AG04449 (cell line): ENCODE measurements around the gene CEACAM4.
"Not testable (repeated sequence)": the region's sequence is repeated elsewhere in the genome, so short reads cannot be mapped to it uniquely, and the experiment has no call there.

Source experiments
- CTCF ChIA-PET: fragments of 350-600 bp; formaldehyde crosslinking; extraction: SDS; loops from one replicate; lab custom pipeline; 2021; ENCODE audit warnings: antibody characterized with exemption; lab: Yijun Ruan, JAX
- POLR2A ChIA-PET: fragments of 400-600, 350-600 bp; formaldehyde crosslinking; extraction: SDS; loops from one replicate; lab custom pipeline; 2020; ENCODE audit warnings: antibody characterized with exemption, inconsistent platforms; lab: Yijun Ruan, JAX
- DNase-seq: peaks from one replicate; pipeline ENCODE4 v3.0.0-alpha.2; 2010; ENCODE audit warnings: low read depth, low spot score
- H3K4me3 ChIP-seq: 2 replicates; pipeline ENCODE4 v1.5.1; 2011; ENCODE audit warnings: low read depth, mild to moderate bottlenecking, control low read depth, low read length
- TF ChIP-seq, protein P1 (sequence below): IDR thresholded peaks from one replicate; pipeline ENCODE4 v1.5.1; 2011; ENCODE audit warnings: mild to moderate bottlenecking, moderate library complexity, low read length, control low read depth, inconsistent platforms; ENCODE audit not compliant: insufficient read depth; ENCODE audit errors: missing control alignments

CEACAM4 gene

DNA sequence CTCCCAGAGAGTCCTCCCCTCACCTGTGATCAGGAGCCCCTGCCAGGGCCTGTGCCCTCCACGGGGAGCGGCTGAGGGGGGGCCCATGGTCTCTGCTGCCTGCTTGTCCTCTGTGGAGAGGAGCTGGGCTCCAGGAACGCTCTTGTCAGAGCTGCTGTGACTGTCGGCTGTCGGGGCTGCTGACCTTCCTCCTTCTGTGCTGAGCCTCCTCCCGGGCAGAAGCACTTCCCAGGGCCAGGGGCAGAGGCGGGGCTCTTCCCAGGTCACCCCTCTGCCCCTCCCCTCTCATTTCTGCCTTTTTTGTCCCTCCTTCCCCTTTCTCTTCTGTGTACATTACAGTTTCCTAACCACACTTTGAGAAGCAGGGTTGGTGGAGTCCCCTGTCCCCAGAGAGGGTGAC is at the start of gene CEACAM4:
Gene CEACAM4, minus strand, starts transcription at position 198 of the 400 bp plus-strand sequence. Its CDS starts 111 bp downstream, at position 87.
- POLR2A ChIA-PET: no interaction called here
- CTCF ChIA-PET: no interaction called here
- TF ChIP-seq, protein P1, sequence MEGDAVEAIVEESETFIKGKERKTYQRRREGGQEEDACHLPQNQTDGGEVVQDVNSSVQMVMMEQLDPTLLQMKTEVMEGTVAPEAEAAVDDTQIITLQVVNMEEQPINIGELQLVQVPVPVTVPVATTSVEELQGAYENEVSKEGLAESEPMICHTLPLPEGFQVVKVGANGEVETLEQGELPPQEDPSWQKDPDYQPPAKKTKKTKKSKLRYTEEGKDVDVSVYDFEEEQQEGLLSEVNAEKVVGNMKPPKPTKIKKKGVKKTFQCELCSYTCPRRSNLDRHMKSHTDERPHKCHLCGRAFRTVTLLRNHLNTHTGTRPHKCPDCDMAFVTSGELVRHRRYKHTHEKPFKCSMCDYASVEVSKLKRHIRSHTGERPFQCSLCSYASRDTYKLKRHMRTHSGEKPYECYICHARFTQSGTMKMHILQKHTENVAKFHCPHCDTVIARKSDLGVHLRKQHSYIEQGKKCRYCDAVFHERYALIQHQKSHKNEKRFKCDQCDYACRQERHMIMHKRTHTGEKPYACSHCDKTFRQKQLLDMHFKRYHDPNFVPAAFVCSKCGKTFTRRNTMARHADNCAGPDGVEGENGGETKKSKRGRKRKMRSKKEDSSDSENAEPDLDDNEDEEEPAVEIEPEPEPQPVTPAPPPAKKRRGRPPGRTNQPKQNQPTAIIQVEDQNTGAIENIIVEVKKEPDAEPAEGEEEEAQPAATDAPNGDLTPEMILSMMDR: no peak
- H3K4me3 ChIP-seq: no peak within 1 kb of the TSS
- no peak for DNase-seq

DNA sequence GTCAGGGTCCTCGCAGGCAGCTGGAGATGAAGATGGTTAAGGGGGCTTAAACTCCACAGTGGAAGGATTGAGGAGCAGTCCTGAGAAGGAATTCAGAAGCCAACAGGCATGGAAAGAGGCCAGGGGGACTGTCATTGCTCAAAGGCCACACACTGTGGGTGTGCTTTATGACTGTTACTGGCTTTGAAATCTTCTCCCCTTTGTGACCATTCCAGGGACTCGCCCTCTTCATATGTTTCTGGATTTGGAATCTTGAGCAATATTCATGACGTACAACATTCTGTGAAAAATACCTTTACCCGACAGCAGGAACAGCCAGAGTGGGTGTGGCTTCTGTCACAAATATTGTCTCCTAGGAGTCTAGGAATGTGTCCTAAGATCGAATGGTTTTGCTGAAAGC is 44.6 kb upstream of the CEACAM4 start:
- CTCF ChIA-PET: no interaction called here
- TF ChIP-seq, protein P1: no peak
- no peak overlapping the region for H3K4me3 ChIP-seq
- POLR2A ChIA-PET: no interaction called here
- no peak for DNase-seq

DNA sequence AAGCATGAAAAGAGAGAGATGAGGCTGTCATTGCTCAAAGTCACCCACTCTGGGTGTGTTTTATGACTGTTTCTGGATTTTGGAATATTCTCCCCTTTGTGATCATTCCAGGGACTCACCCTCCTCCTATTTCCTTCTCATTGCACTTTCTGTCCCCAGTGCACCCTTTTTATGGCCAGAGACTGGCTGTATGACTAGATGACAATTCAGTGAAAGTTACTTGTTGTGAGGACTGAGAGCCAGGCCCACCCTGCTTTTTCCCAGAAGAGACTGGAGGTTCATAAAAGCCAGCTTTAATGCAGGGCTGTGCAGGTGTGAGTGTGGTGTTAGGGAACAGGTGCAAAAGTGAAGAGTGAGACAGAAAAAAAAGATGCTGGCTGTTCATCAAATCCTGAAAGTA is 43.9 kb upstream of the CEACAM4 start:
- TF ChIP-seq, protein P1: no peak
- no peak for DNase-seq
- H3K4me3 ChIP-seq: no peak overlapping the region
- CTCF ChIA-PET: interaction anchor here (0.7 kb wide), 1 partner anchor 29 kb away, joined by 3 read pairs; no protein-coding TSS in a partner anchor
- POLR2A ChIA-PET: no interaction called here

DNA sequence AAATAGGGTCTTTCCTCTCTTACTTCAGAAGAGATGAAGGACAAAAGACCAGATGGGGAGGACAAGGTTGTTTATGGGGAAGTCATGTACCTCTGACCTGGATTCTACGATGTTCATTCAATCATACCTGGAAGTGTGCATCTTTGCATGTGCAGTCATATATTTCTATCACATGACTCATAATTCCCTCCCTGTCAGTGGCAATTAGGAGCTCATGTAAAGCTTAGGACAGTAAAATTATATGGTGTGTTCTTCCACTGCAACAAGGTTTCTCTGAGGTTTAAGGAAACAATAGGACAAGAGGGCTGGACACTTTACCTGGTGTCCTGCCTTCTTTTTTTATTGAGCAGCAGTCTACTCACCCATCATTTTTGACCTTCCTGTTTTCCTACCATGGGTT is 41.4 kb upstream of the CEACAM4 start:
- TF ChIP-seq, protein P1: no peak
- ChIA-PET CTCF (no interaction called here), POLR2A (no interaction called here)
- no peak for DNase-seq
- H3K4me3 ChIP-seq: no peak overlapping the region

DNA sequence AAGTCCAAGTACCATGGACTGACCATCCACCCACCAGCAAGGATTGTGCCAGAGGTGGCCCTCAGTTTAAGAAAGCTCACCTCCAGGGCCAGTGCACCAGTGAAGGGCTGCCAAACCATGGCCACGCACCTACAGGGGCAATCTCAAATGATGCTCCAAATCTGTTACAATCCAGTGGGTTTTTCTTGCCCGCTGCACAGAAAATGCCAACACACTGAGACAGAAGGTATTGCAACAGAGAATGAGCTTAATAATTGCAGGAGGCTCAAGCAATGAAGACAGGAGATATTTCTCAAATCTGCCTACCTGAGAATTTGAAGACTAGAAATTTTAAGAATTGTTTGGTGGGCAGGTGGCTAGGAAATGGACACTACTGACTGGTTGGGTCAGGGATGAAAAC is 39.2 kb upstream of the CEACAM4 start:
- POLR2A ChIA-PET: no interaction called here
- H3K4me3 ChIP-seq: no peak overlapping the region
- TF ChIP-seq, protein P1: no peak
- no peak for DNase-seq
- CTCF ChIA-PET: no interaction called here

DNA sequence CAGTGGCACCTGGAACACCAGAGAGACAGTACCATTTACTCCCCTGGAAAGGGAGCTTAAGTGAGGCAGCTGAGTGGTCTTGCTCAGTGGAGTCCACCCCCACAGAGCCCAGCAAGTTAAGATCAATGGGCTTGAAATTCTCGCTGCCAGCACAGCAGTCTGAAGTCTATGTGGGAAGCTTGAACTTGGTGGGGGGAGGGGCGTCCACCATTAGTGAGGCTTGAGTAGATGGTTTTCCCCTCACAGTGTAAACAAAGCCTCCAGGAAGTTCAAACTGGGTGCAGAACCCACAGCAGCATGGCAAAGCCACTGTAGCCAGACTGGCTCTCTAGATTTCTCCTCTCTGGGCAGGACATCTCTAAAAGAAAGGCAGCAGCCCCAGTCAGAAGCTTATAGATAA is 30.3 kb upstream of the CEACAM4 start:
- H3K4me3 ChIP-seq: no peak overlapping the region
- TF ChIP-seq, protein P1: no peak
- ChIA-PET CTCF (interaction anchor here (1.5 to 1.7 kb wide), 3 partner anchors 9 to 16 kb away, joined by 3 to 6 read pairs (median 6); no protein-coding TSS in a partner anchor), POLR2A (no interaction called here)
- DNase-seq: no peak

DNA sequence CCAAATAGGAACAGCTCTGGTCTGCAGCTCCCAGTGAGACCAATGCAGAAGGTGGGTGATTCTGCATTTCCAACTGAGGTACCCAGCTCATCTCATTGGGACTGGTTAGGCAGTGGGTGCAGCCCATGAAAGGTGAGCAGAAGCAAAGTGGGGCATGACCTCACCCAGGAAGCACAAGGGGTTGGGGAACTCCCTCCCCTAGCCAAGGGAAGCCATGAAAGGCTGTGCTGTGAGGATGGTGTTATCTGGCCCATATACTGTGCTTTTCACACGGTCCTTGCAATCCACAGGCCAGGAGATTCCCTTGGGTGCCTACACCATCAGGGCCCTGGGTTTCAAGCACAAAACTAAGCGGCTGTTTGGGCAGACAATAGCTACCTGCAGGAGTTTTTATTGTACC is 29.9 kb upstream of the CEACAM4 start:
- H3K4me3 ChIP-seq, POLR2A ChIA-PET, DNase-seq: not testable (repeated sequence)
- CTCF ChIA-PET: interaction anchor here (1.5 to 1.7 kb wide), 3 partner anchors 8 to 15 kb away, joined by 3 to 6 read pairs (median 6); no protein-coding TSS in a partner anchor
